ENCODE results near the gene ZNF417.
"Not testable (repeated sequence)": the region's sequence is repeated elsewhere in the genome, so short reads cannot be mapped to it uniquely, and the experiment has no call there.

ZNF417 gene

DNA sequence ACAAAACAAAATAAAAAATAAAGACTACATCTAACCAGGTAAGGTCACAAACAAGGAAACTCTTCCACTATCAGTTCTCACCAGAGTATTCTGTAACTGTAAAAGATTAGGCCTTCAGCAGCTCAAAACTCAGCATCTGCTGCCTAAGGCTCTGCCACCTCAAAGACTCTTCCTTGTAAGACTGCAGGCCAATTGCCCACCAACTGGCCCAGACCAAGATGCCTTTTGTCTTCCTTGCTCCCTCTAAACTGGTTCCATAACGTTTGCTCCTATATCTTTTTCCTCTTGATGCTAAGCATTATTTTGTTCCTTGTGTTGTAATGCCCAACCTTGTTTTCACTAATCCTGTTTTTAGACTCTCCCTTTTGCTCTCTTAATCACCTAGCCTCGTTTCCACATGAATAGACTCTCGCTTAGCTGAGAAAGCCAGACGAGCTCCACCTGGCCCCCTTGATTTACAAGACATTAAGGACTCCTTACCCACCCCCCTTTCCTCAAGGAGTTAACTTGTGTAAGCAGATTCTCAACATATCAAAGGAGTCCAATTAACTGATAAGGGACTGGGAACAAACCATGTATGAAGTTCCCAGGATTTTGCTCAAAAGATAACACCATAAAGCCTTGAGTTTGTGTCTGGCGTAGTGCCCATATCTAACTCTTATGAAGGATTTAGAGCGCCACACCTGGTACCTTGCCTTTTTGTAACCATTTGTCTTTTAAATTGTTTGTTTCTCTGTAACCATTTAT lies 29.0 kb downstream of the ZNF417 start:
- DNase-seq (ENCODE audit: low spot score) = no peak

DNA sequence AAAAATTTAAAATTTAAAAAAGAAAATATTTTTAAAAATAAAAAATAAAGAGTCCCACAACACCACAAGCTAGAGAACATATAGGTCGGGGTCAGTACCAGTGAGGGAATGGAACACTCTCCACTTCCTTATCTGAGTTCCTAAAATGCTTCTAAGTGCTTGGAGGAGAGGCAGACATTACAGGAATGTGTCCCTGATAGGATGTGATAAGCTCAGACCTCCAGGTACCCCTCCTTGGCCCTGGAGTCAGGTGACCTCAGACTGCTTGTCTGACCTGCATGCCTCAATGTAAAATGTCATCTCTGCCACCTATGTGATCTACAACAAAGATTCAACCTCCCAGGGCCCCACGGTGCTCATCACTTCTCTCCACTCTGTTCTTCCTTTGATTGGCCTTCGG lies 30.3 kb downstream of the ZNF417 start:
- no peak for DNase-seq (ENCODE audit: low spot score)

- DNase-seq (ENCODE audit: low spot score) = not testable (repeated sequence)
Observed at GRCh38 chr19:57873883-57874799, 42.3 kb downstream of the ZNF417 start.

DNA sequence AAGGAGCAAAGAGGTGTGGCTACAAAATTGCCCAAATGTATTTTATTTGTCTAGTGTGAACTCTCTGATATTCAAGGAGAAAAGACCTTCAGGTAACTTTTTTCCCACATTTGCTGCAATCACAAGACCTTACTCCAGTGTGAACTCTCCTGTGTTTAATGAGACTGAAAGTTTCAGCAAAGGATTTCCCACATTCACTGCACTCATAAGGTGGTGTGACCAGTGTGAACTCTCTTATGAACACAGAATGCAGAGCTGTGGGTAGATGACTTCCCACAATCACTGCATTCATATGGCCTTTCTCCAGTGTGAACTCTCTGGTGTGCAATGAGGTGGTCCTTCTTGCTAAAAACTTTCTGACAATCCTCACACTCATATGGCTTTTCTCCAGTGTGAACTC lies 43.9 kb downstream of the ZNF417 start:
- DNase-seq (ENCODE audit: low spot score) = no peak

DNA sequence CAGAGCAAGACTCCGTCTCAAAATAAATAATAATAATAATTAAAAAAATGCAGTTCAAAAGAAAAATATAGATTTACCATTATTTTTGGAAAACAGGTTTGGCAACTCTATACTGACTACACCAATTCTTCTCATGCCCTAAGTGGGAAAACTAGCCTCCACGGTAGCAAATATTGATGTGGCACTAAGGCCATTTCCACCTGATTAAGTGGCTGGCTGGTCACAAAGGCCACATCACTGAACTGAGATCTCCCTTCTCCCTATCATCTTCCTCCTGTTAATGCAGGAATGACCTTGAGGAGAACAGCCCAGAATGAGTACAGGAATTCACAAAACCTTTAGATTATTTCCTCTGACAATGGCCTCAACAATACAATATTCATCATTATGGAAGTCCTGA lies 46.2 kb downstream of the ZNF417 start:
- DNase-seq (ENCODE audit: low spot score) = no peak

GRCh38 chr19:57869655-57870054 lies 46.7 kb downstream of the ZNF417 start:
- not testable (repeated sequence) for DNase-seq (ENCODE audit: low spot score)

DNA sequence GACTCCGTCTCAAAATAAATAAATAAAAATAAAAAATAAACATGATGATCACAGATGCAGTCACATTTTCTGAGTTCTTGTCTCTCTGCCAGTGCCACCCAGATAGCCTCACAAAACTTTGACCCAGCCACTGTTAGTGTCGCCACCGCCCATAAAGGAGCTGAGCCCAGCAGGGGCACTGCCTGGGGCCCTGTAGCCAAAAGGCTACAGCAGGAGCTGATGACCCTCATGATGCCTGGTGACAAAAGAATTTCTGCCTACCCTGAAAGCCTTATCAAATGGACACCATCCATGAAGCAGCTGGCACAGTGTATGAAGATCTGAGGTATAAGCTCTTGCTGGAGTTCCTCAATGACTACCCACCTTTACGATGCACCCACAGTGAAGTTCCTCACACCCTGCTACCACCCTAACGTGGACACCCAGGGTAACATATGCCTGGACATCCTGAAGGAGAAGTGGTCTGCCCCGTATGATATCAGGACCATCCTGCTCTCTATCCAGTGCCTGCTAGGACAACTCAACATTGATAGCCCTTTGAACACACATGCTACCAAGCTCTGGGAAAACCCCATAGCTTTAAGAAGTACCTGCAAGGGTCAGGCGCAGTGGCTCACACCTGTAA lies 48.4 kb downstream of the ZNF417 start:
- no peak for DNase-seq (ENCODE audit: low spot score)

All from pons (tissue), 1 donor.